ENCODE data around the gene PYGO2.
"Not testable (repeated sequence)": the region's sequence is repeated elsewhere in the genome, so short reads cannot be mapped to it uniquely, and the experiment has no call there.

PYGO2 gene

DNA sequence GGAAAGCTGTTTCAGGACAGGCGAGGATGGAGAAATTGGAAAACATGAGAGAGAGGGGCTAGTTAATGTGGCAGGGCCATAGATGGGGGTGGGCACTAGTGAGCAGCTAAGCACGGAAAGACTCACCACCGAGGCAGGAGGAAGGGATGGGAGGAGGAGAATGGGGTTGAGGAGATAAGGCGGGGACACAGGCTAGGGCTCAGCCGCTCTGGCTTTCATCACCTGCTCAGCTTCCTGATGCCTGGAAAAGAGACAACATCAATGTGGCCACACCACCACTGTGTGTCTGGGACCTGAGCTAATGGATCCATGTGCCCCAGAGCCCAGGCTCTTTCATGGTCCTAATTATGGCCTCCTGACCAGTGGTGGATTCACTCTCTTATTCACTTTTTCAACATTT, 52.6 kb downstream of the PYGO2 start:
- no peak for DNase-seq (ENCODE audit: low read depth in 2 of 2)

DNA sequence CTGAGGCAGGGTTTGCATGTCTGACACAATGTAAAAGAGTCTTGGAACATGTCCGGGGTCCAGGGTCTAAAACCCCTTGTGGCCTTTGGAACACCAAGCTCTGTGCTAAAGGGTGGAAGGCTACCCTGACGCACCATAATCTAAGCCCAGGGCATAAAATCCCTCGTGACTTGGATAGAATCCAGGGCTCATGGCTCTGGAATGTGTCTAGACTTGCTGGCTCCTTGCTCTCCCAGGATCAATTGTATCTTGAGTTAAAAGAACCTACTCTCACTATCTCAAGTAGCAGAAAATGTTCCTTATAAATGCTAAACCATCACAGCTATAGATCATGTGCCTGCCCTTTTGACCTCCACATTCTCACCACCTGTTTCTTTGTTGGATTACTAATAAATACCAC, 53.5 kb downstream of the PYGO2 start:
- DNase-seq (ENCODE audit: low read depth in 2 of 2), result not testable (repeated sequence)

Measured in stimulated activated CD8-positive, alpha-beta memory T cell treated with anti-CD3 and anti-CD28 coated beads, Interleukin-7, amount 100 ng/mL, for 4 hours (primary cell).